GM23248 (cell line): ENCODE data around the gene GAPVD1. TPM values are rescaled to one million over a fixed set of nuclear protein-coding genes. Genes with fewer than 3 reads are reported as not detected.
"Not testable (repeated sequence)": the region's sequence is repeated elsewhere in the genome, so short reads cannot be mapped to it uniquely, and the experiment has no call there.

Experiments used
- DNase-seq: peaks from one replicate; pipeline ENCODE4 v3.0.0-alpha.2; 2015
- H2AFZ ChIP-seq: fragments of 200-600 bp; sonication (generic); 2 replicates; pipeline ENCODE4 v1.6.1; 2016; ENCODE audit warnings: antibody characterized with exemption
- H3F3A ChIP-seq: fragments of 200-600 bp; sonication (generic); 2 replicates; pipeline ENCODE4 v1.6.1; 2016; ENCODE audit warnings: mild to moderate bottlenecking, antibody characterized with exemption, mixed run types; ENCODE audit not compliant: insufficient read depth
- H3K27ac ChIP-seq: fragments of 200-600 bp; sonication (generic); 2 replicates; pipeline ENCODE4 v1.5.1; 2016; ENCODE audit warnings: mild to moderate bottlenecking
- H3K27me3 ChIP-seq: fragments of 200-600 bp; sonication (generic); replicated peaks from 2 replicates; pipeline ENCODE4 v1.6.1; 2016; ENCODE audit warnings: mild to moderate bottlenecking; ENCODE audit not compliant: insufficient read depth
- H3K36me3 ChIP-seq: fragments of 200-600 bp; sonication (generic); 2 replicates; pipeline ENCODE4 v1.6.1; 2016; ENCODE audit warnings: low read depth, mild to moderate bottlenecking
- H3K4me1 ChIP-seq: fragments of 200-600 bp; sonication (generic); 2 replicates; pipeline ENCODE4 v1.6.1; 2016; ENCODE audit warnings: mild to moderate bottlenecking; ENCODE audit not compliant: insufficient read depth
- H3K4me2 ChIP-seq: fragments of 200-600 bp; sonication (generic); one replicate; pipeline ENCODE4 v1.6.1; 2016; ENCODE audit warnings: mild to moderate bottlenecking; ENCODE audit not compliant: unreplicated experiment
- H3K4me3 ChIP-seq: fragments of 200-600 bp; sonication (generic); 2 replicates; pipeline ENCODE4 v1.5.1; 2016; ENCODE audit warnings: mild to moderate bottlenecking
- H3K79me2 ChIP-seq: fragments of 200-600 bp; sonication (generic); 2 replicates; pipeline ENCODE4 v1.6.1; 2016; ENCODE audit warnings: mild to moderate bottlenecking; ENCODE audit not compliant: insufficient read depth
- H3K9ac ChIP-seq: fragments of 200-600 bp; sonication (generic); 2 replicates; pipeline ENCODE4 v1.6.1; 2016; ENCODE audit warnings: mild to moderate bottlenecking
- H3K9me2 ChIP-seq: fragments of 200-600 bp; sonication (generic); 2 replicates; pipeline ENCODE4 v1.6.1; 2016; ENCODE audit warnings: mixed run types, mild to moderate bottlenecking, moderate library complexity; ENCODE audit not compliant: insufficient read depth
- H3K9me3 ChIP-seq: fragments of 200-600 bp; sonication (generic); one replicate; pipeline ENCODE4 v1.6.1; 2017; ENCODE audit warnings: low read depth
- H4K20me1 ChIP-seq: fragments of 200-600 bp; sonication (generic); 2 replicates; pipeline ENCODE4 v1.6.0; 2016; ENCODE audit not compliant: insufficient read depth
- EZH2 ChIP-seq: fragments of 200-600 bp; sonication (generic); IDR thresholded peaks from 2 replicates; pipeline ENCODE4 v1.6.1; 2018; ENCODE audit warnings: antibody characterized with exemption, mild to moderate bottlenecking; ENCODE audit not compliant: insufficient read depth, poor library complexity, severe bottlenecking
- EZH2phosphoT487 ChIP-seq: fragments of 200-600 bp; sonication (generic); IDR thresholded peaks from 2 replicates; pipeline ENCODE4 v1.6.1; 2018; ENCODE audit warnings: antibody characterized with exemption, moderate library complexity, mild to moderate bottlenecking, low read depth; ENCODE audit not compliant: insufficient read depth
- WGBS, 2 experiments: methylation state at CpG; one replicate each; pipeline ENCODE4 v1.1.6; 2015 to 2017; ENCODE audit warnings: low lambda C conversion rate in 2 of 2, low coverage in 1 of 2; ENCODE audit errors: missing lambda C conversion rate in 2 of 2; 5-methylcytosine and 5-hydroxymethylcytosine counted together
- in situ Hi-C: fragments of 300-500 bp; cut with MboI; formaldehyde crosslinking; loops from 2 replicates; pipeline ENCODE4 v1.15.0; 2020
- polyA plus RNA-seq: library from polyadenylated mRNA; unstranded; fragments of >200 nt; fragmentation: Nextera tagmentation; extraction: Ambion mirVana; gene quantifications from 2 replicates; pipeline ENCODE4 v1.2.1, GENCODE V29; 2016
- total RNA-seq: library from RNA; depleted of rRNA; stranded (reverse); fragments of >200 nt; shearing (Covaris generic); gene quantifications from 2 replicates; pipeline ENCODE4 v1.2.3, GENCODE V29; 2014

GAPVD1 gene
- total and polyA plus RNA-seq, 2 experiments from 2014 or later, result 33.6 to 39.5 TPM

GRCh38 chr9:125260561-125260960 lies 1.1 kb upstream of the GAPVD1 start:
- H3K4me1 ChIP-seq, result peaks cover 4% of the 10 kb centered on the region; the same call in 1 of the 2 replicates
- no peak overlapping the region for H3K4me2 ChIP-seq
- in situ Hi-C loops, result no loop called here
- H3K9me2 ChIP-seq, result no peaks in the 10 kb centered on the region
- no peak for DNase-seq
- no peak overlapping the region for H3K9ac ChIP-seq
- H3K4me3 ChIP-seq, result no peak overlapping the region
- H4K20me1 ChIP-seq, result no peaks in the 10 kb centered on the region
- no peaks in the 10 kb centered on the region for H3K9me3 ChIP-seq
- TF ChIP-seq EZH2phosphoT487, result no peak
- TF ChIP-seq EZH2, result no peak
- H3K36me3 ChIP-seq, result no peaks in the 10 kb centered on the region
- no peak overlapping the region for H3K27ac ChIP-seq
- H3K79me2 ChIP-seq, result peaks cover 40% of the 10 kb centered on the region
- H3K27me3 ChIP-seq, result no peaks in the 10 kb centered on the region
- no peaks in the 10 kb centered on the region for H3F3A ChIP-seq
- peak overlapping the region; percentile 79 for H2AFZ ChIP-seq

- H3K4me3 ChIP-seq, result peak overlapping the region; percentile 88
- in situ Hi-C loops, result no loop called here
- H4K20me1 ChIP-seq, result no peaks in the 10 kb centered on the region
- H3K27ac ChIP-seq, result peak overlapping the region; percentile 47; the same call in 1 of the 2 replicates
- peak overlapping the region; percentile 79 for H2AFZ ChIP-seq
- peaks cover 4% of the 10 kb centered on the region; the same call in 1 of the 2 replicates for H3K4me1 ChIP-seq
- 8 to 14% methylated on average over 8 to 11 of the region's 11 CpGs for WGBS, 2 experiments
- no peaks in the 10 kb centered on the region for H3K36me3 ChIP-seq
- TF ChIP-seq EZH2phosphoT487 (no peak), EZH2 (no peak)
- peaks cover 58% of the 10 kb centered on the region for H3K79me2 ChIP-seq
- peak; percentile 53 for DNase-seq
- H3K9ac ChIP-seq, result peak overlapping the region; percentile 92
- H3K9me3 ChIP-seq, result no peaks in the 10 kb centered on the region
- H3K27me3 ChIP-seq, result no peaks in the 10 kb centered on the region
- no peaks in the 10 kb centered on the region for H3F3A ChIP-seq
- no peaks in the 10 kb centered on the region for H3K9me2 ChIP-seq
- peak overlapping the region; percentile 96 for H3K4me2 ChIP-seq
These were observed 817 bp downstream of the GAPVD1 start for GRCh38 chr9:125262294-125262991.

- in situ Hi-C loops, H3F3A ChIP-seq, H3K27me3 ChIP-seq, DNase-seq, H3K9me3 ChIP-seq, H3K27ac ChIP-seq, H3K9ac ChIP-seq, H3K4me3 ChIP-seq, H3K4me2 ChIP-seq, H4K20me1 ChIP-seq, H3K9me2 ChIP-seq, H2AFZ ChIP-seq, H3K36me3 ChIP-seq, H3K4me1 ChIP-seq: not testable (repeated sequence)
- 86 to 93% methylated on average over 7 of the region's 7 CpGs for WGBS, 2 experiments
- H3K79me2 ChIP-seq, result peaks cover 75% of the 10 kb centered on the region
These were observed 2.4 kb downstream of the GAPVD1 start for GRCh38 chr9:125264068-125264467.

GRCh38 chr9:125268394-125269013 lies 6.9 kb downstream of the GAPVD1 start:
- H3K36me3 ChIP-seq, result no peaks in the 10 kb centered on the region
- TF ChIP-seq EZH2 (no peak), EZH2phosphoT487 (no peak)
- no peak overlapping the region for H3K4me2 ChIP-seq
- no peak overlapping the region for H3K4me3 ChIP-seq
- in situ Hi-C loops, result no loop called here
- no peak for DNase-seq
- H3K79me2 ChIP-seq, result peaks cover 100% of the 10 kb centered on the region
- no peak overlapping the region for H2AFZ ChIP-seq
- no peaks in the 10 kb centered on the region for H3K9me3 ChIP-seq
- no peak overlapping the region for H3K9ac ChIP-seq
- H4K20me1 ChIP-seq, result no peaks in the 10 kb centered on the region
- no peaks in the 10 kb centered on the region for H3K27me3 ChIP-seq
- peaks cover 12% of the 10 kb centered on the region for H3K4me1 ChIP-seq
- H3K27ac ChIP-seq, result no peak overlapping the region
- no peaks in the 10 kb centered on the region for H3K9me2 ChIP-seq
- H3F3A ChIP-seq, result 0 out of 2 replicates have a peak, but pooled peaks cover 9% of the 10 kb centered on the region
- 63 to 67% methylated on average over 6 of the region's 6 CpGs for WGBS, 2 experiments
